HCT116 (cell line): ENCODE results near the gene FAM210B. TPM values are rescaled to one million over a fixed set of nuclear protein-coding genes. Genes with fewer than 3 reads are reported as not detected.

Experiments
- ATAC-seq: fragments of 200-7000 bp; cut with Tn5 transposase; 2 replicates; pipeline ENCODE4 v1.9.1; 2020; ENCODE audit warnings: mild to moderate bottlenecking, moderate library complexity
- BruUV-seq: library from RNA; stranded (reverse); fragments of 400-500 nt; replicated peaks from 2 replicates; lab custom pipeline; 2021; lab: Mats Ljungman, UMichigan
- CTCF ChIA-PET: fragments of 300-600 bp; sonication (Branson Sonifier 250); formaldehyde crosslinking; loops from one replicate; lab custom pipeline; 2021; ENCODE audit warnings: antibody characterized with exemption; lab: Charles Lee
- POLR2A ChIA-PET: fragments of 300-600, 350-600 bp; sonication (Branson Sonifier 250); formaldehyde crosslinking; loops from one replicate; lab custom pipeline; 2021; ENCODE audit warnings: antibody characterized with exemption; lab: Charles Lee
- RAD21 ChIA-PET, 2 experiments: fragments of 300-600 bp; sonication (Branson Sonifier 250); formaldehyde crosslinking; loops; one replicate each; lab custom pipeline; 2023; ENCODE audit warnings: low total read pairs in 2 of 2; ENCODE audit not compliant: uncharacterized antibody in 2 of 2, unreplicated experiment in 2 of 2, low non-redundant PET in 1 of 2; lab: Charles Lee
- DNase-seq: peaks from one replicate; pipeline ENCODE4 v3.0.0-alpha.2; 2010; ENCODE audit warnings: low read depth, low spot score
- H2AFZ ChIP-seq: fragments of 200-600 bp; shearing (Covaris generic), sonication (generic); 2 replicates; pipeline ENCODE4 v1.6.1; 2017; ENCODE audit warnings: low read depth, mixed run types, mixed read lengths, antibody characterized with exemption, low read length; ENCODE audit not compliant: poor library complexity, severe bottlenecking
- H3K27ac ChIP-seq: 2 replicates; pipeline ENCODE4 v1.5.1; 2012; ENCODE audit warnings: low read depth, low read length
- H3K27me3 ChIP-seq: fragments of 200-600 bp; sonication (generic); 2 replicates; pipeline ENCODE4 v1.6.1; 2016; ENCODE audit warnings: mixed run types, low read length, mixed read lengths; ENCODE audit not compliant: insufficient read depth
- H3K36me3 ChIP-seq, 2 experiments: fragments of 200-500 bp in 1 of 2; fragments of 200-600 bp in 1 of 2; sonication (Bioruptor generic) in 1 of 2; sonication (generic) in 1 of 2; 2 replicates each; pipeline versions ENCODE4 v1.5.1 to v1.6.1; 2014 to 2016; ENCODE audit warnings: low read length in 2 of 2, inconsistent platforms in 1 of 2, mixed read lengths in 1 of 2, mixed run types in 1 of 2; ENCODE audit not compliant: insufficient read depth in 2 of 2, control insufficient read depth in 1 of 2
- H3K4me1 ChIP-seq, 2 experiments: fragments of 200-600 bp in 1 of 2; sonication (generic) in 1 of 2; 2 replicates each; pipeline versions ENCODE4 v1.5.1 to v1.6.1; 2012 to 2017; ENCODE audit warnings: low read length in 2 of 2, inconsistent platforms in 1 of 2, mild to moderate bottlenecking in 1 of 2, mixed read lengths in 1 of 2, mixed run types in 1 of 2, moderate library complexity in 1 of 2; ENCODE audit not compliant: insufficient read depth in 2 of 2, control insufficient read depth in 1 of 2
- H3K4me2 ChIP-seq: fragments of 200-600 bp; sonication (generic); 2 replicates; pipeline ENCODE4 v1.6.1; 2017; ENCODE audit warnings: mixed run types, low read length, mixed read lengths
- H3K4me3 ChIP-seq, 2 experiments: fragments of 200-600 bp in 1 of 2; sonication (generic) in 1 of 2; replicated peaks in 1 of 2; 2 replicates each; pipeline ENCODE4 v1.5.1; 2011 to 2016; ENCODE audit warnings: low read length in 2 of 2, control low read depth in 1 of 2, low read depth in 1 of 2, mild to moderate bottlenecking in 1 of 2, mixed read lengths in 1 of 2, mixed run types in 1 of 2
- H3K79me2 ChIP-seq: fragments of 200-600 bp; sonication (generic); 2 replicates; pipeline ENCODE4 v1.6.1; 2017; ENCODE audit warnings: mild to moderate bottlenecking, mixed run types, low read length, moderate library complexity, mixed read lengths; ENCODE audit not compliant: insufficient read depth
- H3K9ac ChIP-seq: fragments of 200-600 bp; sonication (generic); 2 replicates; pipeline ENCODE4 v1.6.1; 2016; ENCODE audit warnings: low read length, mixed read lengths
- H3K9me2 ChIP-seq: fragments of 200-600 bp; sonication (generic), shearing (Covaris generic); 2 replicates; pipeline ENCODE4 v1.6.1; 2017; ENCODE audit warnings: mixed run types, mild to moderate bottlenecking, moderate library complexity; ENCODE audit not compliant: insufficient read depth
- H3K9me3 ChIP-seq, 2 experiments: fragments of 200-500 bp in 1 of 2; fragments of 200-600 bp in 1 of 2; sonication (Bioruptor generic) in 1 of 2; sonication (generic) in 1 of 2; 2 replicates each; pipeline ENCODE4 v1.6.1; 2014 to 2017; ENCODE audit warnings: low read length in 2 of 2, mixed read lengths in 2 of 2, inconsistent platforms in 1 of 2, low read depth in 1 of 2, mild to moderate bottlenecking in 1 of 2, mixed run types in 1 of 2, moderate library complexity in 1 of 2; ENCODE audit not compliant: control insufficient read depth in 1 of 2, insufficient read depth in 1 of 2
- H4K20me1 ChIP-seq: fragments of 200-600 bp; sonication (generic), shearing (Covaris generic); 2 replicates; pipeline ENCODE4 v1.6.1; 2017; ENCODE audit warnings: mixed run types, mild to moderate bottlenecking, moderate library complexity; ENCODE audit not compliant: insufficient read depth
- CEBPB ChIP-seq: IDR thresholded peaks from 2 replicates; pipeline ENCODE4 v1.6.1; 2012; ENCODE audit warnings: low read depth
- CTCF ChIP-seq, 3 experiments: fragments of 200-600 bp in 1 of 3; sonication (generic) in 1 of 3; IDR thresholded peaks in 2 of 3; conservative IDR thresholded peaks in 1 of 3; 2 replicates each; pipeline ENCODE4 v1.5.1; 2012 to 2017; ENCODE audit warnings: low read depth in 2 of 3, low read length in 2 of 3, antibody characterized with exemption in 1 of 3, borderline replicate concordance in 1 of 3, control low read depth in 1 of 3, mild to moderate bottlenecking in 1 of 3, mixed read lengths in 1 of 3, mixed run types in 1 of 3, moderate library complexity in 1 of 3; ENCODE audit not compliant: insufficient read depth in 1 of 3
- EGR1 ChIP-seq: IDR thresholded peaks from 2 replicates; pipeline ENCODE4 v1.6.1; 2012; ENCODE audit warnings: low read depth
- ELF1 ChIP-seq: IDR thresholded peaks from 2 replicates; pipeline ENCODE4 v1.6.1; 2012; ENCODE audit warnings: low read depth, borderline replicate concordance
- EZH2phosphoT487 ChIP-seq: fragments of 200-600 bp; IDR thresholded peaks from 2 replicates; pipeline ENCODE4 v1.6.1; 2018; ENCODE audit warnings: antibody characterized with exemption, borderline replicate concordance
- FOSL1 ChIP-seq: IDR thresholded peaks from 2 replicates; pipeline ENCODE4 v1.6.1; 2012; ENCODE audit warnings: low read depth
- MAX ChIP-seq: IDR thresholded peaks from 2 replicates; pipeline ENCODE4 v1.6.1; 2012
- POLR2A ChIP-seq: IDR thresholded peaks from 2 replicates; pipeline ENCODE4 v1.7.0; 2011; ENCODE audit warnings: borderline replicate concordance; ENCODE audit not compliant: insufficient read depth, insufficient read length; ENCODE audit errors: extremely low read depth
- POLR2AphosphoS5 ChIP-seq: IDR thresholded peaks from 2 replicates; pipeline ENCODE4 v1.6.1; 2011; ENCODE audit warnings: mild to moderate bottlenecking, low read depth, low read length, moderate library complexity
- RAD21 ChIP-seq: IDR thresholded peaks from 2 replicates; pipeline ENCODE4 v1.6.1; 2012; ENCODE audit warnings: low read depth, mild to moderate bottlenecking
- REST ChIP-seq: IDR thresholded peaks from 2 replicates; pipeline ENCODE4 v1.6.1; 2012; ENCODE audit warnings: low read depth
- SIN3A ChIP-seq: IDR thresholded peaks from 2 replicates; pipeline ENCODE4 v1.6.1; 2012; ENCODE audit warnings: low read depth
- SP1 ChIP-seq: IDR thresholded peaks from 2 replicates; pipeline ENCODE4 v1.6.1; 2012; ENCODE audit warnings: low read depth
- SRF ChIP-seq: IDR thresholded peaks from 2 replicates; pipeline ENCODE4 v1.6.1; 2012; ENCODE audit warnings: low read depth
- TCF7L2 ChIP-seq: IDR thresholded peaks from 2 replicates; pipeline ENCODE4 v1.7.0; 2011; ENCODE audit warnings: borderline replicate concordance, inconsistent platforms; ENCODE audit not compliant: insufficient read depth, insufficient read length; ENCODE audit errors: extremely low read depth
- YY1 ChIP-seq: IDR thresholded peaks from 2 replicates; pipeline ENCODE4 v1.6.1; 2011; ENCODE audit warnings: low read length, low read depth, moderate library complexity, mild to moderate bottlenecking; ENCODE audit not compliant: insufficient replicate concordance; ENCODE audit errors: extremely low read depth
- ZFX ChIP-seq: fragments of 450-650 bp; IDR thresholded peaks from 2 replicates; pipeline ENCODE4 v1.6.1; 2017
- ZNF274 ChIP-seq: fragments of 200-500 bp; sonication (Bioruptor generic); IDR thresholded peaks from 2 replicates; pipeline ENCODE4 v1.6.1; 2014; ENCODE audit warnings: mild to moderate bottlenecking, low read depth, low read length, inconsistent platforms
- intact Hi-C: fragments of 100-400 bp; cut with micrococcal nuclease; formaldehyde crosslinking; loops from 2 replicates; pipeline ENCODE4 v1.10.0; 2022
- total RNA-seq: library from RNA; stranded (reverse); gene quantifications from one replicate; pipeline ENCODE4 v1.2.1, GENCODE V29; 2021; ENCODE audit not compliant: unreplicated experiment

Gene FAM210B
- total RNA-seq, 1 experiment from 2014 or later: 12.0 TPM

GRCh38 chr20:56392132-56392880 lies 33.5 kb downstream of the FAM210B start, which contains the start of the genes AURKA and CSTF1:
Gene AURKA (minus strand): TSS chr20:56392215. CDS start chr20:56388197, 4,018 bp downstream.
Gene CSTF1 (plus strand): TSS chr20:56392645. CDS start chr20:56395553, 2,908 bp downstream.
- RAD21 ChIA-PET: no interaction called here
- Histone ChIP-seq H3K27me3 (no peaks in the 10 kb centered on the region), H3K9me2 (no peaks in the 10 kb centered on the region), H3K9ac (peak within 1 kb of the TSS; percentile 100), H3K79me2 (peaks cover 97% of the 10 kb centered on the region), H3K4me2 (peak within 1 kb of the TSS; percentile 89), H3K27ac (peak within 1 kb of the TSS; percentile 96), H4K20me1 (no peaks in the 10 kb centered on the region), H3K36me3 (peaks cover 27 to 37% of the 10 kb centered on the region in 2 experiments), H3K4me3 (peak within 1 kb of the TSS; percentile 87 to 98), H3K4me1 (peaks cover 11 to 16% of the 10 kb centered on the region in 2 experiments; a peak in 3 of 4 replicates), H3K9me3 (no peaks in the 10 kb centered on the region), H2AFZ (no peak within 1 kb of the TSS)
- peak; percentile 93 for ATAC-seq
- BruUV-seq: TSS peak; percentile 55
- POLR2A ChIA-PET: interaction anchor here (0.6 to 1.5 kb wide), 5 partner anchors 11 to 70 kb away, joined by 3 to 8 read pairs (median 5); partner anchors contain the start of gene FAM210B
- CTCF ChIA-PET: interaction anchor here (0.8 kb wide), 1 partner anchor 34 kb away, joined by 5 read pairs; the partner anchor contains the start of gene FAM210B
- intact Hi-C loops: loop anchor here (5.0 kb wide), 2 partner anchors 75 to 960 kb away; partner anchors contain the start of genes RAE1 and RTF2
- peak; percentile 99 for DNase-seq
- TF ChIP-seq MAX: peak; percentile 87
- TF ChIP-seq FOSL1: no peak
- TF ChIP-seq TCF7L2: peak; percentile 84
- peak; percentile 85 for TF ChIP-seq SP1
- no peak for TF ChIP-seq ZNF274
- TF ChIP-seq YY1: peak; percentile 96
- TF ChIP-seq CTCF (IDR thresholded peaks at IDR 0.05 in 2 of 3, conservative IDR thresholded peaks at IDR 0.05 in 1 of 3; ENCODE audit: borderline replicate concordance in 1 of 3, insufficient read depth in 1 of 3, low read depth in 2 of 3, low read length in 2 of 3): no peak
- TF ChIP-seq EGR1: no peak
- TF ChIP-seq ZFX: peak; percentile 75; the same call in 1 of the 2 replicates
- peak; percentile 61 for TF ChIP-seq POLR2AphosphoS5
- TF ChIP-seq RAD21: no peak
- TF ChIP-seq CEBPB: peak; percentile 87
- TF ChIP-seq SRF: peak; percentile 92
- no peak for TF ChIP-seq REST
- TF ChIP-seq POLR2A: peak; percentile 19
- peak; percentile 100 for TF ChIP-seq ELF1
- TF ChIP-seq SIN3A: peak; percentile 92
- no peak for TF ChIP-seq EZH2phosphoT487
